Spleen (tissue), 7 donors: ENCODE data around the gene DCAF5.

Experiments
- POLR2A ChIP-seq, 3 donors: fragments of 450-650 bp; IDR thresholded peaks; one replicate each; pipeline ENCODE4 v1.5.1; 2017; ENCODE audit warnings: antibody characterized with exemption in 3 of 3, mild to moderate bottlenecking in 1 of 3
- POLR2AphosphoS5 ChIP-seq, 3 donors: sonication (generic); formaldehyde crosslinking; IDR thresholded peaks; one replicate each; pipeline ENCODE4 v1.5.1; 2017; ENCODE audit warnings: antibody characterized with exemption in 3 of 3
- TF ChIP-seq, protein P1 (sequence below), 11 experiments: fragments of 200-600 bp in 7 of 11; fragments of 450-650 bp in 4 of 11; sonication (generic) in 4 of 11; IDR thresholded peaks in 8 of 11; conservative IDR thresholded peaks in 3 of 11; 1 replicate in 7 of 11; 2 replicates in 4 of 11; pipeline versions ENCODE4 v1.4.0 to v1.8.0; 2016 to 2021; ENCODE audit warnings: antibody characterized with exemption in 11 of 11, inconsistent platforms in 4 of 11, mild to moderate bottlenecking in 1 of 11
- donor health status: DM: no; HTN: no; CAD: no; lungs with moderate emphysema.
- donor health status: DM: no; HTN: no; CAD: no.
- donor health status: DM: no; HTN: no; CAD: no.

DNA sequence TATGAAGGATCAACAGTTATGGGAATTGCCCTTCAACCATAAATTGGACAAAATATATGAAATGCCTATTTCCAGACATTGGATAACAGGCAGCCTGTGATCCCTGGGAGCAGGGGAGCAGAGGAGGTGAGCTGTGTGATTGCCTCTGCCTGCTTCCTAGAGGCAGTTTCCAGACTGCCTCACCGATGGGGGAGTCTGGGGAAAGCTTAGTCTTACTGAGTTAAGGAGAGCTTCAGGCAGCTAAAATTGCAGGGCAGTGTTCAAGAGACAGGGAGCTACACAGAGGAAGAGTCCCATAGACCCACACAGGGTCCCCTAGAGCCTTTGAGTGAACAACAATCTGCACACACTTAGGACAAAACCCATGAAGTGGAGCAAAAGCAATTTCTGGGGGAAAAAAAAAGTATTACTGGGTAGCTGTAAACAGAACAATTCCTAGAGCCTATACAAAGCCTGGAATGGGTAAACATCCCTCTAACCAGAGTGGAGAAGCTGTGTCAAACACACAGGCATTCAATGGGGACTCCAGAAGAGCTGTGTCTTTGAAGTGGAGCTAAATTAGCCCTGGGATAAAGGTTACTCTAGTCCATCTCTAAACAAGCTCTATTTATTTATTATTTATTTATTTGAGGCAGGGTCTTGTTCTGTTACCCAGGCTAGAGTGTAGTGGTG, 125.5 kb downstream of the DCAF5 start:
- TF ChIP-seq, protein P1, sequence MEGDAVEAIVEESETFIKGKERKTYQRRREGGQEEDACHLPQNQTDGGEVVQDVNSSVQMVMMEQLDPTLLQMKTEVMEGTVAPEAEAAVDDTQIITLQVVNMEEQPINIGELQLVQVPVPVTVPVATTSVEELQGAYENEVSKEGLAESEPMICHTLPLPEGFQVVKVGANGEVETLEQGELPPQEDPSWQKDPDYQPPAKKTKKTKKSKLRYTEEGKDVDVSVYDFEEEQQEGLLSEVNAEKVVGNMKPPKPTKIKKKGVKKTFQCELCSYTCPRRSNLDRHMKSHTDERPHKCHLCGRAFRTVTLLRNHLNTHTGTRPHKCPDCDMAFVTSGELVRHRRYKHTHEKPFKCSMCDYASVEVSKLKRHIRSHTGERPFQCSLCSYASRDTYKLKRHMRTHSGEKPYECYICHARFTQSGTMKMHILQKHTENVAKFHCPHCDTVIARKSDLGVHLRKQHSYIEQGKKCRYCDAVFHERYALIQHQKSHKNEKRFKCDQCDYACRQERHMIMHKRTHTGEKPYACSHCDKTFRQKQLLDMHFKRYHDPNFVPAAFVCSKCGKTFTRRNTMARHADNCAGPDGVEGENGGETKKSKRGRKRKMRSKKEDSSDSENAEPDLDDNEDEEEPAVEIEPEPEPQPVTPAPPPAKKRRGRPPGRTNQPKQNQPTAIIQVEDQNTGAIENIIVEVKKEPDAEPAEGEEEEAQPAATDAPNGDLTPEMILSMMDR (IDR thresholded peaks at IDR 0.05 in 8 of 11, conservative IDR thresholded peaks at IDR 0.05 in 3 of 11) = no peak
- TF ChIP-seq POLR2A (IDR thresholded peaks at IDR 0.05) (no peak), POLR2AphosphoS5 (IDR thresholded peaks at IDR 0.05) (no peak)
